IPS-18c (cell line): ENCODE results near the gene PSMG2.

Source experiments
- H3K4me3 ChIP-seq: 2 replicates; pipeline ENCODE4 v1.7.0; 2013; ENCODE audit warnings: low read depth, mild to moderate bottlenecking, low read length, moderate library complexity; ENCODE audit not compliant: insufficient read depth
- H3K9me3 ChIP-seq: one replicate; pipeline ENCODE4 v1.6.1; 2013; ENCODE audit warnings: mild to moderate bottlenecking, low read length, moderate library complexity; ENCODE audit not compliant: control insufficient read depth, insufficient read depth

PSMG2 gene

GRCh38 chr18:12774982-12775381 lies 72.1 kb downstream of the PSMG2 start:
- Histone ChIP-seq H3K4me3 (no peak overlapping the region), H3K9me3 (no peaks in the 10 kb centered on the region)
